H9 (cell line): ENCODE data around the gene OSGIN1. TPM values are rescaled to one million over a fixed set of nuclear protein-coding genes. Genes with fewer than 3 reads are reported as not detected.
A peak's percentile ranks its signal among the peaks of the same experiment; 100 is the strongest.

ENCODE experiments used
- DNase-seq: peaks from one replicate; pipeline ENCODE4 v3.0.0-alpha.2; 2017
- H2AFZ ChIP-seq: one replicate; pipeline ENCODE4 v1.6.1; 2013; ENCODE audit warnings: mild to moderate bottlenecking, low read length, control low read depth, moderate library complexity
- H2AK5ac ChIP-seq: 2 replicates; pipeline ENCODE4 v1.6.1; 2013; ENCODE audit warnings: low read length, control low read depth, mixed read lengths; ENCODE audit not compliant: insufficient read length
- H2BK120ac ChIP-seq: one replicate; pipeline ENCODE4 v1.6.1; 2013; ENCODE audit warnings: low read depth, mild to moderate bottlenecking, low read length, control low read depth, inconsistent platforms; ENCODE audit not compliant: poor library complexity, severe bottlenecking
- H2BK12ac ChIP-seq: 2 replicates; pipeline ENCODE4 v1.6.1; 2013; ENCODE audit warnings: low read length, control low read depth, mixed read lengths, low read depth; ENCODE audit not compliant: insufficient read length
- H2BK15ac ChIP-seq: 2 replicates; pipeline ENCODE4 v1.6.1; 2013; ENCODE audit warnings: low read depth, low read length, control low read depth
- H2BK20ac ChIP-seq: one replicate; pipeline ENCODE4 v1.6.1; 2013; ENCODE audit warnings: low read depth, mild to moderate bottlenecking, low read length, control low read depth, inconsistent platforms; ENCODE audit not compliant: poor library complexity, severe bottlenecking
- H2BK5ac ChIP-seq: 2 replicates; pipeline ENCODE4 v1.6.1; 2013; ENCODE audit warnings: low read length, control low read depth, mixed read lengths; ENCODE audit not compliant: insufficient read length
- H3K14ac ChIP-seq: 2 replicates; pipeline ENCODE4 v1.6.1; 2013; ENCODE audit warnings: low read length, control low read depth; ENCODE audit not compliant: insufficient read depth
- H3K18ac ChIP-seq: 2 replicates; pipeline ENCODE4 v1.6.1; 2013; ENCODE audit warnings: low read depth, mild to moderate bottlenecking, mixed read lengths, low read length, control low read depth; ENCODE audit not compliant: insufficient read length
- H3K23ac ChIP-seq: 2 replicates; pipeline ENCODE4 v1.6.1; 2013; ENCODE audit warnings: low read length, control low read depth, mixed read lengths, low read depth; ENCODE audit not compliant: insufficient read length
- H3K23me2 ChIP-seq: 2 replicates; pipeline ENCODE4 v1.6.1; 2013; ENCODE audit warnings: low read depth, mild to moderate bottlenecking, mixed read lengths, low read length, control low read depth; ENCODE audit not compliant: insufficient read length, poor library complexity, severe bottlenecking
- H3K27ac ChIP-seq: 2 replicates; pipeline ENCODE4 v1.5.1; 2013; ENCODE audit warnings: low read length, control low read depth, mixed read lengths, low read depth; ENCODE audit not compliant: insufficient read length
- H3K27me3 ChIP-seq: 2 replicates; pipeline ENCODE4 v1.6.1; 2013; ENCODE audit warnings: low read length, control low read depth, inconsistent platforms; ENCODE audit not compliant: insufficient read depth
- H3K4ac ChIP-seq: 2 replicates; pipeline ENCODE4 v1.6.1; 2013; ENCODE audit warnings: low read depth, mild to moderate bottlenecking, control low read depth, inconsistent platforms, low read length, moderate library complexity
- H3K4me1 ChIP-seq: 2 replicates; pipeline ENCODE4 v1.6.1; 2013; ENCODE audit warnings: low read length, control low read depth, inconsistent platforms; ENCODE audit not compliant: insufficient read depth
- H3K4me2 ChIP-seq: 2 replicates; pipeline ENCODE4 v1.6.1; 2013; ENCODE audit warnings: low read length, control low read depth, mixed read lengths; ENCODE audit not compliant: insufficient read length, insufficient read depth
- H3K56ac ChIP-seq: 2 replicates; pipeline ENCODE4 v1.6.1; 2013; ENCODE audit warnings: low read depth, mild to moderate bottlenecking, mixed read lengths, low read length, control low read depth; ENCODE audit not compliant: insufficient read length
- H3K79me1 ChIP-seq: 2 replicates; pipeline ENCODE4 v1.6.1; 2013; ENCODE audit warnings: low read depth, mild to moderate bottlenecking, moderate library complexity, low read length, control low read depth, inconsistent platforms; ENCODE audit not compliant: insufficient read depth, poor library complexity, severe bottlenecking
- H3K79me2 ChIP-seq: 2 replicates; pipeline ENCODE4 v1.6.1; 2013; ENCODE audit warnings: low read length, control low read depth, inconsistent platforms; ENCODE audit not compliant: insufficient read depth
- H3K9ac ChIP-seq: 2 replicates; pipeline ENCODE4 v1.6.1; 2013; ENCODE audit warnings: low read length, control low read depth, mixed read lengths; ENCODE audit not compliant: insufficient read length; ENCODE audit errors: extremely low read depth
- H3K9me3 ChIP-seq: one replicate; pipeline ENCODE4 v1.6.1; 2013; ENCODE audit warnings: low read depth, low read length, inconsistent platforms; ENCODE audit not compliant: control insufficient read depth
- H3T11ph ChIP-seq: one replicate; pipeline ENCODE4 v1.6.1; 2013; ENCODE audit warnings: mild to moderate bottlenecking, low read length, control low read depth, inconsistent platforms
- H4K20me1 ChIP-seq: one replicate; pipeline ENCODE4 v1.6.1; 2013; ENCODE audit not compliant: control insufficient read depth, insufficient read length, insufficient read depth
- H4K5ac ChIP-seq: 2 replicates; pipeline ENCODE4 v1.6.1; 2013; ENCODE audit warnings: low read depth, mild to moderate bottlenecking, mixed read lengths, low read length, control low read depth; ENCODE audit not compliant: insufficient read length
- H4K8ac ChIP-seq: replicated peaks from 2 replicates; pipeline ENCODE4 v1.6.1; 2013; ENCODE audit warnings: low read length, control low read depth, mixed read lengths, low read depth; ENCODE audit not compliant: insufficient read length
- H4K91ac ChIP-seq: 2 replicates; pipeline ENCODE4 v1.6.1; 2013; ENCODE audit warnings: low read depth, mild to moderate bottlenecking, moderate library complexity, mixed read lengths, low read length, control low read depth; ENCODE audit not compliant: insufficient read length
- H3K27ac Mint-ChIP-seq, 3 experiments: 2 replicates in 2 of 3; 3 replicates in 1 of 3; pipeline ENCODE4 v1.8.0; 2020 to 2021; ENCODE audit warnings: mixed read lengths in 3 of 3, mild to moderate bottlenecking in 1 of 3, moderate library complexity in 1 of 3
- H3K27me3 Mint-ChIP-seq: 2 replicates; pipeline ENCODE4 v1.8.0; 2021; ENCODE audit warnings: low read depth, mild to moderate bottlenecking, moderate library complexity, mixed read lengths
- H3K36me3 Mint-ChIP-seq, 3 experiments: 2 replicates in 2 of 3; 3 replicates in 1 of 3; pipeline ENCODE4 v1.8.0; 2020 to 2021; ENCODE audit warnings: low read depth in 3 of 3, mixed read lengths in 3 of 3; ENCODE audit not compliant: insufficient read depth in 1 of 3
- H3K4me1 Mint-ChIP-seq, 2 experiments: 2 replicates each; pipeline ENCODE4 v1.8.0; 2020; ENCODE audit warnings: mixed read lengths in 2 of 2
- H3K4me3 Mint-ChIP-seq, 2 experiments: 2 replicates in 1 of 2; 3 replicates in 1 of 2; pipeline ENCODE4 v1.8.0; 2020 to 2021; ENCODE audit warnings: mild to moderate bottlenecking in 2 of 2, mixed read lengths in 2 of 2, moderate library complexity in 1 of 2
- H3K9me3 Mint-ChIP-seq, 2 experiments: 2 replicates in 1 of 2; 3 replicates in 1 of 2; pipeline ENCODE4 v1.8.0; 2020; ENCODE audit warnings: mild to moderate bottlenecking in 2 of 2, mixed read lengths in 2 of 2, moderate library complexity in 1 of 2
- WGBS: extraction: QIAGEN DNeasy Blood & Tissue Kit; methylation state at CpG from one replicate; pipeline ENCODE4 v1.1.7; 2013; ENCODE audit warnings: missing lambda C conversion rate, low lambda C conversion rate, mixed read lengths; ENCODE audit not compliant: insufficient read length; ENCODE audit errors: extremely low coverage; 5-methylcytosine and 5-hydroxymethylcytosine counted together
- total RNA-seq: library from RNA; stranded (reverse); gene quantifications from 2 replicates; pipeline ENCODE4 v1.2.1, GENCODE V29; 2021
- TF ChIP-seq, protein P1 (sequence below): fragments of 200-600 bp; sonication (generic); conservative IDR thresholded peaks from 3 replicates; pipeline ENCODE4 v1.8.0; 2021; ENCODE audit warnings: antibody characterized with exemption, mild to moderate bottlenecking

The OSGIN1 gene
- total RNA-seq, 1 experiment from 2014 or later = 0.63 TPM

DNA sequence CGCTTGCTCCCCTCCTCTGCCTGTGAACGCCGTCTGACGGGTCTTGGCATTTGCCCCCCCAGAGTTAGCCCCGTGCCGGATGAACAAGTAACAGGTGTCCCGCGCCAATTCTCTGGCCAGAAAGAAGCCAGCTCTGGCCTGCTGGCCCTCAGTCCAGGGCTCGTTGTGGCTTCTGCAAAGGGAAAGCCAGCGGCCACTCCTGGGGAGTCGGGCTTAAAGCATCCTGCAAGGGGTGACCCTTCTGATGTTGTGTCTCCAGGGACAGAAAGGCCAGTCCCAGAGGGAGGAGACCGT, 18.4 kb upstream of the OSGIN1 start:
- Histone ChIP-seq H3K18ac (no peak overlapping the region), H3K56ac (no peak overlapping the region), H3K4me1 (no peaks in the 10 kb centered on the region), H4K91ac (no peak overlapping the region), H3K14ac (no peak overlapping the region), H3K23ac (no peak overlapping the region), H3K9ac (no peak overlapping the region), H2AK5ac (no peak overlapping the region), H2BK15ac (no peak overlapping the region), H3K23me2 (no peaks in the 10 kb centered on the region), H3K27me3 (no peaks in the 10 kb centered on the region), H3K79me2 (no peaks in the 10 kb centered on the region), H3K79me1 (no peaks in the 10 kb centered on the region), H2BK5ac (no peak overlapping the region), H2BK12ac (no peak overlapping the region), H3T11ph (no peak overlapping the region), H3K4ac (no peak overlapping the region), H3K9me3 (no peaks in the 10 kb centered on the region), H2BK120ac (no peak overlapping the region), H4K5ac (no peak overlapping the region), H3K4me2 (no peak overlapping the region), H4K20me1 (no peaks in the 10 kb centered on the region), H2BK20ac (no peak overlapping the region), H2AFZ (no peak overlapping the region), H4K8ac (no peak overlapping the region), H3K27ac (no peak overlapping the region)
- peaks cover 11% of the 10 kb centered on the region for H3K27me3 Mint-ChIP-seq
- TF ChIP-seq, protein P1, sequence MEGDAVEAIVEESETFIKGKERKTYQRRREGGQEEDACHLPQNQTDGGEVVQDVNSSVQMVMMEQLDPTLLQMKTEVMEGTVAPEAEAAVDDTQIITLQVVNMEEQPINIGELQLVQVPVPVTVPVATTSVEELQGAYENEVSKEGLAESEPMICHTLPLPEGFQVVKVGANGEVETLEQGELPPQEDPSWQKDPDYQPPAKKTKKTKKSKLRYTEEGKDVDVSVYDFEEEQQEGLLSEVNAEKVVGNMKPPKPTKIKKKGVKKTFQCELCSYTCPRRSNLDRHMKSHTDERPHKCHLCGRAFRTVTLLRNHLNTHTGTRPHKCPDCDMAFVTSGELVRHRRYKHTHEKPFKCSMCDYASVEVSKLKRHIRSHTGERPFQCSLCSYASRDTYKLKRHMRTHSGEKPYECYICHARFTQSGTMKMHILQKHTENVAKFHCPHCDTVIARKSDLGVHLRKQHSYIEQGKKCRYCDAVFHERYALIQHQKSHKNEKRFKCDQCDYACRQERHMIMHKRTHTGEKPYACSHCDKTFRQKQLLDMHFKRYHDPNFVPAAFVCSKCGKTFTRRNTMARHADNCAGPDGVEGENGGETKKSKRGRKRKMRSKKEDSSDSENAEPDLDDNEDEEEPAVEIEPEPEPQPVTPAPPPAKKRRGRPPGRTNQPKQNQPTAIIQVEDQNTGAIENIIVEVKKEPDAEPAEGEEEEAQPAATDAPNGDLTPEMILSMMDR = no peak
- peaks cover 0 to 7% (median 5%) of the 10 kb centered on the region in 3 experiments; a peak in 5 of 7 replicates for H3K36me3 Mint-ChIP-seq
- DNase-seq = no peak
- no peaks in the 10 kb centered on the region for H3K9me3 Mint-ChIP-seq
- WGBS = no CpG with 5 or more reads among the region's 12 CpGs
- H3K27ac Mint-ChIP-seq = peak overlapping the region in 2 of 3 experiments; percentile 40 to 70; a peak in 2 of 7 replicates
- no peak overlapping the region for H3K4me3 Mint-ChIP-seq
- H3K4me1 Mint-ChIP-seq = peaks cover 0 to 6% of the 10 kb centered on the region in 2 experiments; a peak in 1 of 4 replicates
